Measurements from ENCODE around the gene RUNX2.
"Not testable (repeated sequence)": the region's sequence is repeated elsewhere in the genome, so short reads cannot be mapped to it uniquely, and the experiment has no call there.

Gene RUNX2

DNA sequence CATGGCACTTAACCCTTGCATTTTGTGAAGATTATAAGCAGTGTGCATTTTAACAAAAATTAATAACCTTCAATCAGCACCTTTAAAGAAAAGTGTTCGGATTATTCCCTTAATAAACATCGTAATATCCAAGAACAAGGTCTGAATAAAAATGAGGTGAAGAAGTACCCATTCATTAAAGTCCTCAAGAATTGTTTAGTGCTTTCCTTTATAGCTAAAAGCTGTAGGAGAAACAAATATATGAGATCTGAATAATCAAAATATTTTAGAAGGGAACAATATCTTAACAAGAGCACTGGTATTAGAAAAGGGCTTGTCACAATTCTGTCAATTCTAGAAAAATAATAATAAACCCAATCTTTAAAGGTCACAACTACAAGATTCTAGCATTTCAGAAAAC, 217.3 kb downstream of the RUNX2 start:
- Histone ChIP-seq H3K27me3 (ENCODE audit: control insufficient read depth, insufficient read depth, low read length) (no peaks in the 10 kb centered on the region), H3K27ac (ENCODE audit: low read depth, low read length) (no peak overlapping the region), H3K9me3 (ENCODE audit: control insufficient read depth, insufficient read depth, low read depth, low read length) (no peaks in the 10 kb centered on the region), H3K9ac (ENCODE audit: low read length) (no peak overlapping the region), H3K36me3 (ENCODE audit: control insufficient read depth, insufficient read depth, low read length) (no peaks in the 10 kb centered on the region), H3K4me1 (ENCODE audit: control insufficient read depth, insufficient read depth, low read length) (no peaks in the 10 kb centered on the region), H3K4me3 (ENCODE audit: low read depth, low read length) (no peak overlapping the region)

DNA sequence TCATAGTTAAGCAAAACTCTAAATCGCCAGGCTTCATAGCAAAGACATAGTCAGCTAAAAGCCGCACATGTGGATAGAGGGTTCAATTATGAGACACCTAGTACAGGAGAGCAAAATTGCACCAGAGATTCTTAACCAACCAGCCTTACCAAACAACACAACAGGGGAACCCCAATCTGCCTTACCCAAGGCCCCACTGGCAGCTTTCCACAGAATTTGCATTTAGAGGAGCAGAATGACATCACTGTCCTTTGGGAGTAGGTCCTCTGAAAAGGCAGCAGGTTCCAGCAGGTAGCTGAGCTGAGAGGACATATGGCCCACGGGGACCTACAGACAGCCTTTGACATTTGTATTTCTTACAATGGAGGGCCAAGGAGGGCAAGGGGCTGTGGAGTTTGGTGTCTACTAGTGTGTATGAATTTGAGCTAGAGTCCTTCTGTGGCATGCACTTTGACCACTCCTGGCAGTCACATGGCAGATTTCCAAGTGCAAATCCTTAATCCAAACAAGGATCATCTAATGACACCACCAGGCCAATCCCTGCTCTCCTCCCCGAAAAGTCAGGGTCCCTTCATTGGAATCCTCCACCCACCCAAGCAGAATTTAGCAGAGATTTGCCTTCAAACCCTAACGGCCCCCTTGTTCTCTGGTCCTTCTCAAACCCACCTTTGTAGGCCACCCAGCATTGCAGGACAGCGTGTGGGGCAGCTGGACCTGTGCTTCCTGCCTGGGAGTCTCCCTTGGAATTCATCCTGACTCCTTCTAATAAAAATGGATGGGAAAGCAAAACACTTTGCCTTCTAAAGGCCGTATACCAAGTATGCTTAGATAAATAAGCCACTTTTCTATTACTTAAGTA, 220.8 kb downstream of the RUNX2 start:
- Histone ChIP-seq H3K36me3 (ENCODE audit: control insufficient read depth, insufficient read depth, low read length) (no peaks in the 10 kb centered on the region), H3K9me3 (ENCODE audit: control insufficient read depth, insufficient read depth, low read depth, low read length) (no peaks in the 10 kb centered on the region)

DNA sequence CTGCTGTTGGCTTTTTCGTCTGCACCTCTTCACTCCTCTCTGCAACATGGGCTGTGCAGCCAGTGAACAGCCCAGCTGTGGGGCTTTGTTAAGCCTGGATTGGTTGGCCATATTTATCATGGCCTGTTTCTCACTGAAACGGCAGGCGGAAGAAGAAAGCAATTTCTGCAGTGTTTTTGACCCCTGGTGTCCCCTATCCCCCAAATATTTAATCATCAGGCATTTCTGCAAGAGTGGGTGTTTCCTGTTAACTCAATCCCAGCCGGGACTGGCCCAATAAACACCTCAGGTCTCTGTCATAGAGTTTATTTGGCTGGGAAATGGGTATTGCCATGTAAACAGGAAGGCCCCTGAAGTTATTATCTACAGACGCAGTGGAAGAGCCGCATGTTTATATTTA, 224.4 kb downstream of the RUNX2 start:
- no peak overlapping the region for H3K9ac ChIP-seq (ENCODE audit: low read length)
- H3K4me1 ChIP-seq (ENCODE audit: control insufficient read depth, insufficient read depth, low read length) = peaks cover 4% of the 10 kb centered on the region; the same call in 1 of the 2 replicates
- H3K9me3 ChIP-seq (ENCODE audit: control insufficient read depth, insufficient read depth, low read depth, low read length) = no peaks in the 10 kb centered on the region
- H3K4me3 ChIP-seq (ENCODE audit: low read depth, low read length) = no peak overlapping the region
- H3K27ac ChIP-seq (ENCODE audit: low read depth, low read length) = no peak overlapping the region
- no peaks in the 10 kb centered on the region for H3K27me3 ChIP-seq (ENCODE audit: control insufficient read depth, insufficient read depth, low read length)
- H3K36me3 ChIP-seq (ENCODE audit: control insufficient read depth, insufficient read depth, low read length) = no peaks in the 10 kb centered on the region

More for the DNA sequence above, 220.8 kb downstream of the RUNX2 start:
- Histone ChIP-seq H3K4me3 (ENCODE audit: low read depth, low read length) (no peak overlapping the region), H3K27me3 (ENCODE audit: control insufficient read depth, insufficient read depth, low read length) (no peaks in the 10 kb centered on the region), H3K4me1 (ENCODE audit: control insufficient read depth, insufficient read depth, low read length) (no peaks in the 10 kb centered on the region), H3K27ac (ENCODE audit: low read depth, low read length) (no peak overlapping the region), H3K9ac (ENCODE audit: low read length) (no peak overlapping the region)

DNA sequence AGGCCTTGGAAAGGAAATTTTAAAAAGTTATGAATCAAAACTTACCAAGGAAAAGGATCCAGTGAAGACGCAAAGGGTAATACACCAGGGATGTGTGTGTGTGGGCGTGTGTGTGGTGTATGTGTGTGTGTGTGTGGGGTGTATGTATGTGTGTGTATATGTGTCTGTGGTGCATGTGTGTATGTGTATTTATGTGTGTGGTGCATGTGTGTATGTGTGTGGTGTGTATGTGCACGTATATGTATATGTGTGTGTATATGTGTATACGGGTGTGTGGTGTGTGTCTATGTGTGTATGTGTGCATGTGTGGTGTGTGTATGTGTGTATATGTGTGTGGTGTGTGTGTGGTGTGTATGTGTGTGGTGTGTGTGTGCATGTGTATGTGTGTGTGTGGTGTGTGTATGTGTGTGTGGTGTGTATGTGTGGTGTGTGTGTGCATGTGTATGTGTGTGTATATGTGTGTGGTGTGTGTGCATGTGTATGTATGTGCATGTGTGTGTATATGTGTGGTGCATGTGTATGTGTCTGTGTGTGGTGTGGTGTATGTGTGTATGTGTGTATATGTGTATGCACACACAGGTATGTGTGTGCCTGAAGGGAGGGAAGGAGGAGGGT, 225.7 kb downstream of the RUNX2 start:
- Histone ChIP-seq H3K27me3 (ENCODE audit: control insufficient read depth, insufficient read depth, low read length) (no peaks in the 10 kb centered on the region), H3K4me1 (ENCODE audit: control insufficient read depth, insufficient read depth, low read length) (peaks cover 4% of the 10 kb centered on the region; the same call in 1 of the 2 replicates), H3K9ac (ENCODE audit: low read length) (no peak overlapping the region), H3K36me3 (ENCODE audit: control insufficient read depth, insufficient read depth, low read length) (no peaks in the 10 kb centered on the region), H3K27ac (ENCODE audit: low read depth, low read length) (no peak overlapping the region), H3K9me3 (ENCODE audit: control insufficient read depth, insufficient read depth, low read depth, low read length) (no peaks in the 10 kb centered on the region), H3K4me3 (ENCODE audit: low read depth, low read length) (no peak overlapping the region)

DNA sequence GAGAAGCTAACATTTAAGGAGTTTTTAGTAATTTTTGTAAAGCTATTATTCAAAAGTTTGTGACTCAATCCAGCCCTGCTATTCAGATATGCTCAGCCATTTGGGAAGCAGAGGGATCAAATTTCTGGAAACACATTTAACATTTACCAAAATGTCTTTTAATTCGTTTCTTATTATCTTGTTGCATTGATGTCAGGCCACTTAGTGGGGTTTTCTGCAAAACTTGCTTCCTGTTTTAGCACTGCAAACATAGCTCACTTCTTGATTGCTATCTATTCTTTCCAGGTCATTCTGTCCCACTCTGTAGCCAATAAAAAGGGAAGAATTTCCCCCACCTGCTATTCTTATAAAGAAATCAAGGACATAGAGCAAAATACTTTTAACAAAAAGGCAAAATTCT, 226.5 kb downstream of the RUNX2 start:
- no peak overlapping the region for H3K4me3 ChIP-seq (ENCODE audit: low read depth, low read length)
- H3K36me3 ChIP-seq (ENCODE audit: control insufficient read depth, insufficient read depth, low read length) = no peaks in the 10 kb centered on the region
- no peak overlapping the region for H3K27ac ChIP-seq (ENCODE audit: low read depth, low read length)
- H3K27me3 ChIP-seq (ENCODE audit: control insufficient read depth, insufficient read depth, low read length) = no peaks in the 10 kb centered on the region
- H3K9me3 ChIP-seq (ENCODE audit: control insufficient read depth, insufficient read depth, low read depth, low read length) = no peaks in the 10 kb centered on the region
- no peak overlapping the region for H3K9ac ChIP-seq (ENCODE audit: low read length)
- peaks cover 4% of the 10 kb centered on the region; the same call in 1 of the 2 replicates for H3K4me1 ChIP-seq (ENCODE audit: control insufficient read depth, insufficient read depth, low read length)

DNA sequence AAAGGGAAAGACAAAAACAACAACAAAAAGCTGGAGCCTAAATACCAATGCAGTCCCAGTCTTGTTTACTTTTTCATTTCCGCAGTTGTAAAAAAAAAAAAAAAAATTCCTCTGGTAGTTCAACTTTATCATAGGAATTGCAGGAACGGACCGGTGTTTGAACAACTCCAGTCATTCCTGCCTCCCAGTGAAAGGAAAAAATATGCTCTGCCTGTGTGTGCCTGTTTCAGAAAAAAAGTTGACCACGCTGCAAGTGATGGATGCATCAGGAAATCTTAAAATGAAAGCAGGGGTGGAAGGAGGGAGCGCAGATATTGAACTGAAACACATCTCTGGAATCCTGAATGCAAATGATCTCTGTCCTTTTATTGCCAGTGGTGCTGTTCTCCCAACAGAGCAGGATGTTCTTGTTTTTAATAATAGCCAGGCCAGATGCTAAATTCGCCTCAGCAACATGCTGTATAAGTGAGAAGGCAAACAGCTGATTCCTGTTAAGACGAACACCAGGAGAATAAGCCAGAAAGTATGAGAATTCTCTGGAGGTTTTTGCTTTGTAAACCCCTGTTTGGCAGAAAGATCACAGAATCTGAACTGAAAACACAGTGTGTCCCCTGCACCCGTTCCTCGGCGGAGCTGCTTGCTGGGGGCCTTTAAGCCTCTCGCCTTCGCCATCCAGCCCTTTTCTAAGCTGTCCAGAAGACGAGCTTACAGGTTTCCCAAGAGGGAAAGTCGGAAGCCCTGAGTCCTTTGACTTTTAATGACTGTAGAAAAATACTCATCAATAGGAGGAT, 228.0 kb downstream of the RUNX2 start:
- no peak overlapping the region for H3K9ac ChIP-seq (ENCODE audit: low read length)

DNA sequence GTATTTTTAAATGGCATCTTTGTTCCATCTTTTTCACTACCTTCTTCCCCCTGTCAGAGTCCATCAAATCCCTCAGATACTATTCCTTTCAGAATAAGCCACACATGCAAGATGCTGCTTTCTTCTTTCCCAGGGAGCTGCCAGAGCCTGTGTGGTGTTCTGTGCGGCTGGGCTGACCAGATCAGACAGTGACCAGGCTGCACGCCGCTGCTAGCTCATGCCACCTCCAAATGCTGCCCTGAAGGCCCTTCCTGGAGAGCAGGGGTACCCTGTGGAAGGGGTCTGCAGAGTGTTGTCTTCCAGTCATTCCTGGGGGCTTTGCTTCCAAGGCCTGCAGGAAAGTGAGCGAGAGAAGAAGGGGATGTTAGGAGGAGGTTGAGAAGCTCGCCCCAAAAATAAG, 228.7 kb downstream of the RUNX2 start:
- Histone ChIP-seq H3K27me3 (ENCODE audit: control insufficient read depth, insufficient read depth, low read length) (no peaks in the 10 kb centered on the region), H3K4me1 (ENCODE audit: control insufficient read depth, insufficient read depth, low read length) (peaks cover 4% of the 10 kb centered on the region; the same call in 1 of the 2 replicates), H3K9ac (ENCODE audit: low read length) (no peak overlapping the region), H3K27ac (ENCODE audit: low read depth, low read length) (no peak overlapping the region), H3K4me3 (ENCODE audit: low read depth, low read length) (no peak overlapping the region), H3K36me3 (ENCODE audit: control insufficient read depth, insufficient read depth, low read length) (no peaks in the 10 kb centered on the region), H3K9me3 (ENCODE audit: control insufficient read depth, insufficient read depth, low read depth, low read length) (no peaks in the 10 kb centered on the region)

More for the DNA sequence above, 228.0 kb downstream of the RUNX2 start:
- no peaks in the 10 kb centered on the region for H3K27me3 ChIP-seq (ENCODE audit: control insufficient read depth, insufficient read depth, low read length)
- H3K36me3 ChIP-seq (ENCODE audit: control insufficient read depth, insufficient read depth, low read length) = no peaks in the 10 kb centered on the region
- H3K4me3 ChIP-seq (ENCODE audit: low read depth, low read length) = no peak overlapping the region
- H3K27ac ChIP-seq (ENCODE audit: low read depth, low read length) = no peak overlapping the region
- no peaks in the 10 kb centered on the region for H3K9me3 ChIP-seq (ENCODE audit: control insufficient read depth, insufficient read depth, low read depth, low read length)
- peaks cover 4% of the 10 kb centered on the region; the same call in 1 of the 2 replicates for H3K4me1 ChIP-seq (ENCODE audit: control insufficient read depth, insufficient read depth, low read length)

DNA sequence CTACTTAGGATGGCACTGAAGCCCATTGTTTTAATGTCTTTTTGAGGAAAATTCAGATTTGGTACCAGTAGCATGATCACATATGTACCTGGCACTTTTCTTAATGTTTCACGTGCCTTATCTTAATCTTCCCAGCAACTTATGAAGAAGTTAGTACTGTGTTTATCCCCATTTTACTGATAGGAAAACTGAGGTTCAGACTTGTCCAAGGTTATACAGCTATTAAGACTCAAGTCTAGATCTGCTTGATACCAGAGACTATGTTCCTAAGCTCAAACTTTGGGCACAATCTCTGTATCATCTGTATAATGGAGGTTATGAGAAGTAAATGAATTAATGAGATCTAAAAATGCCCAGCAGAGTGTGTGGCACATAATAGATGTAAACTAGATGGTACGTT, 229.3 kb downstream of the RUNX2 start:
- Histone ChIP-seq H3K4me1 (ENCODE audit: control insufficient read depth, insufficient read depth, low read length) (peaks cover 4% of the 10 kb centered on the region; the same call in 1 of the 2 replicates), H3K36me3 (ENCODE audit: control insufficient read depth, insufficient read depth, low read length) (no peaks in the 10 kb centered on the region), H3K4me3 (ENCODE audit: low read depth, low read length) (no peak overlapping the region), H3K9ac (ENCODE audit: low read length) (no peak overlapping the region), H3K9me3 (ENCODE audit: control insufficient read depth, insufficient read depth, low read depth, low read length) (no peaks in the 10 kb centered on the region), H3K27me3 (ENCODE audit: control insufficient read depth, insufficient read depth, low read length) (no peaks in the 10 kb centered on the region), H3K27ac (ENCODE audit: low read depth, low read length) (no peak overlapping the region)

DNA sequence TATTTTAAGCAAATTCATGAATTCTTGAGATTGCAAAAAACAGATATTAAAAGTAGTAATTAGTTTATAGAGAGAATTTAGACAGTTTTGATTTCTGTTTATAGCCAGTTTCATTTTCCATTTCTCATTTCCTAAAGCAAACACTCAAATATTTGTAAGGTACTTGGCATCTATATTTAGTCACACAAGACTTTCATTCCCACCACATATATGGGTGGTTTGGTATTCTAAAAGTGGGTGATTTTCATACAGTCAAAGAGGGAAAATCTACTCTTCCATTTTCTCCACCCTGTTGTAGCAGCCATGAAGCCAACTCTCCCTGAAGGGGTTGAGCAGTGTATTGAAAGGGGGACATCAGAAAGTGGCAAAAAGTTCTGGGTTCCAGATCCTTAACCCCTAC, 230.7 kb downstream of the RUNX2 start:
- no peaks in the 10 kb centered on the region for H3K36me3 ChIP-seq (ENCODE audit: control insufficient read depth, insufficient read depth, low read length)
- H3K4me3 ChIP-seq (ENCODE audit: low read depth, low read length) = no peak overlapping the region
- no peak overlapping the region for H3K27ac ChIP-seq (ENCODE audit: low read depth, low read length)
- peaks cover 4% of the 10 kb centered on the region; the same call in 1 of the 2 replicates for H3K4me1 ChIP-seq (ENCODE audit: control insufficient read depth, insufficient read depth, low read length)
- no peak overlapping the region for H3K9ac ChIP-seq (ENCODE audit: low read length)
- H3K27me3 ChIP-seq (ENCODE audit: control insufficient read depth, insufficient read depth, low read length) = no peaks in the 10 kb centered on the region
- no peaks in the 10 kb centered on the region for H3K9me3 ChIP-seq (ENCODE audit: control insufficient read depth, insufficient read depth, low read depth, low read length)

DNA sequence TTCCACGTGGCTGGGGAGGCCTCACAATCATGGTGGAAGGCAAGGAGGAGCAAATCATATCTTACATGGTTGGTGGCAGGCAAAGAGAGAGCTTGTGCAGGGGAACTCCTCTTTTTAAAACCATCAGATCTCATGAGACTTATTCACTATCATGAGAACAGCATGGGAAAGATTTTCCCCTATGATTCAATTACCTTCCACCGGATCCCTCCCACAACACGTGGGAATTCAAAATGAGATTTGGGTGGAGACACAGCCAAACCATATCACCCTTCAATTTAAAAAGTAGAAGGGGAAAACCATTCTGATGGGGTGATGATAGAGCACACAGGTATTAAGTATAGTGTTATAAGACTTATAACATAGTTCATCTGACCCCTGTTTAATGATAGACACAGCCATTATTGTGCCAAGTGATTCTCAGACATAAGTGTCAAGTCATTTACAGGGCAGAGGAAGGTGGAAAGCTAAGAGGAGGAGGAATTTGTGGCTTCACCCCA, 232.2 kb downstream of the RUNX2 start:
- H3K36me3 ChIP-seq (ENCODE audit: control insufficient read depth, insufficient read depth, low read length); H3K4me3 ChIP-seq (ENCODE audit: low read depth, low read length); H3K27ac ChIP-seq (ENCODE audit: low read depth, low read length); H3K4me1 ChIP-seq (ENCODE audit: control insufficient read depth, insufficient read depth, low read length); H3K9ac ChIP-seq (ENCODE audit: low read length); H3K9me3 ChIP-seq (ENCODE audit: control insufficient read depth, insufficient read depth, low read depth, low read length): not testable (repeated sequence)
- peaks cover 12% of the 10 kb centered on the region for H3K27me3 ChIP-seq (ENCODE audit: control insufficient read depth, insufficient read depth, low read length)

Data from HUES6 (cell line).